NCI-H146 treated with DMSO at 0.1 percent for 48 hours (cell line): Measurements from ENCODE around the gene ARSH.
"Not testable (repeated sequence)": the region's sequence is repeated elsewhere in the genome, so short reads cannot be mapped to it uniquely, and the experiment has no call there.

Experiments
- DNase-seq: peaks from one replicate; lab custom pipeline; 2025; ENCODE audit not compliant: unreplicated experiment; lab: John Stamatoyannopoulos, UW

Gene ARSH

GRCh38 chrX:3029129-3029528 lies 22.8 kb downstream of the ARSH start:
- DNase-seq = no peak

GRCh38 chrX:3037218-3037617 lies 30.9 kb downstream of the ARSH start:
- DNase-seq = no peak

GRCh38 chrX:3044196-3044595 lies 37.9 kb downstream of the ARSH start:
- DNase-seq = no peak

DNA sequence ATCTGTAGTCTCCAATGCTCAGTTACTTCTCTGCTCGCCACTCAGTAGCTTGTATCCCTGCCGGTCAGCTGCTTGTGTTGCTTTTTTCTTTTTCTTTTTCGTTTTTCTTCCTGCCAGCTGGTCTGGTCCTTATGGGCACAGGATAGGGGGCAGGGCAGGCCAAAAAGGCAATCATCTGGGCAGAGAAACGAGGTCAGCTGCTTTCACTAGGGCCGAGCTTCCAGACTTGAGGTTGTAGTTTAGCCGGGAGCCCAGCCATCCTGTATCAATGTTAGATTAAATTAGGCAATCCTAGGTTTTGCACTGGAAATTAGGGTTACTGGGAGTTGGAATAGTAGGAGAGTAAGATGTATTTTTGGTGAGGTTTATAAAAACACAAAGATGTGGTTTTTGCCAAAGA lies 38.3 kb downstream of the ARSH start:
- DNase-seq = no peak

DNA sequence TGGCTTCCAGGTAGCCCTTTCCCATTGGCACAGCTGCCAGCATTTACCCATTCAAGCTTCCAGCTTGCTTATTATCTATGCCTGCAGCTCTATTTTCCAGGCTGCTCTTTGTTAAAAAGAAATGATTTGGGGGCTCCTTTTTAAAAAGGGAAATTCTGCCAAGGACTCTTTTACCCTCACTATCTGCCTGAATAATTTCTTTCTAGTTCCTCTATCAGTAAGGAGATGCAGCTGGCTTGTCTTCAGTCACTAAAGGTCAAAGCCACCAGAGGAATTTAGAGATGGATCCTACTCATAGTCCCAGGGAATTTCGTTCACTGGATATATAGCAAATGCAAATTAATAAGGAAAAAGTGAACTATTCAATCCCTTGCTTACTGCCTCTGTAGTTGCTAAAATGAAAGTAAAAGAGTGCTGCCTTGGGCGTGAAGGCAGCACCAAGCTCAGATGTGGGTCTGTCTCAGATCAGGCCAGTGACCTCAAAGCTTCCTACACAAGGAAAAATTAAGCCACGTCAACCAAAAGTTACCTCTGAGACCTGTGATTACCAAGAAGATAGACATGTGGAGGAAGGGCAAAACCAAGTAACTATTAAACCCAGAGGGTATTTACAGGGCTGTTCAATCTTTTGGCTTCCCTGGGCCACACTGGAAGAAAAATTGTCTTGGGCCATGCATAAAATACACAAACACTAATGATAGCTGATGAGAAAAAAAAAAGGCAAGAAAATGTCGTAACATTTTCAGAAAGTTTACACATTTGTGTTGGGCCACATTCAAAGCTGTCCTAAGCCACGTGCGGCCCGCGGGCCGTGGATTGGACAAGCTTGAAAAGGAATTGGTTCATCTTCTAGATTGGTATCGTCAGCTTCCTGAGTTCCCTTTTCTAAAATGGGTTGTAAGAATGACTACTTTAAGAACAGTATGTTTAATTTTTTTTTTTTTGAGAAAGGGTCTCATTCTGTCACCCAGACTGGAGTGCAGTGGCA lies 40.2 kb downstream of the ARSH start:
- no peak for DNase-seq

- not testable (repeated sequence) for DNase-seq
Observed at GRCh38 chrX:3050523-3051175, 44.3 kb downstream of the ARSH start.

DNA sequence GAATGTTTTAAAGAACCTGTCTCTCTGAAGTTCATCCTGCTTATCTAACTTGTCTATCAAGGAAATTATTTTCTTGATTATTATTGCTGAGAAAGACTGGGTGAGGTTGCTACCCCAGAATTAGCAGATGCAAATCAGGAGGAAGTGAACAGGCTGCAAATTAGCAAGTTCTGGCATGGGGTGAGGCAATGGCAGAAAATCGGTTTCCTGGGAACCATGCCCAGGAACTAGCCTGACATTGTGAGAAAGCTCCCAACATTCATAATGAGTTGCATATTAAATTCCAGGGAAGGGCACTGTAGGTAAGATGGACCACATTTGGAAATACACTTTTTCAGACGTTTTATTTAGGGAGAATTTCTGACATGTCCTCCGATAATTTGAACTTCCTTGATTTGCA lies 46.5 kb downstream of the ARSH start:
- DNase-seq = no peak

GRCh38 chrX:3066555-3066954 lies 60.2 kb downstream of the ARSH start:
- DNase-seq = no peak

- DNase-seq = no peak
Observed at GRCh38 chrX:3075959-3076358, 69.6 kb downstream of the ARSH start.

DNA sequence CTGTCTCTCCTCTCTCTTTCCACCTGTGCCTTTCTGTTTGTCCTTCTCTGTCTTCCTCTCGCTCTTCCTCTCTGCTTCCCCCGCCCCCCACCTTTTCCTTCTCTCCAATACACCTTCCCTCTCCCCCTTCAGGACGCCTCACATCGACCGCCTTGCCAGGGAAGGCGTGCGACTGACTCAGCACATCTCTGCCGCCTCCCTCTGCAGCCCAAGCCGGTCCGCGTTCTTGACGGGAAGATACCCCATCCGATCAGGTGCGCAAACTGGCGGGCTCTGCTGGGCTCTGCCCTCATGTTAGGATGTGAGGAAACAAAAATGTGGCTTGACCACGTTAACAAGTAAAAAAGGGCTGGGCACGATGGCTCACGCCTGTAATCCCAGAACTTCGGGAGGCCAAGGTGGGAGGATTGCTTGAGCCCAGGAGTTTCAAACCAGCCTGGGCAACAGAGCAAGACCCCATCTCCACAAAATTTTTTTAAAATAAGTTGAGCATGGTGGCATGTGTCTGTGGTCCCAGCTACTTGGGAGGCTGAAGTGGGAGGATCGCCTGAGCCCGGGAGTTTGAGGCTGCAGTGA lies 70.2 kb downstream of the ARSH start:
- DNase-seq = no peak
